ENCODE results near the gene CDC45.

- no peak for TF ChIP-seq RELA (CRISPR knock-in tag; IDR thresholded peaks at IDR 0.05)
- no peak for TF ChIP-seq TCF12 (IDR thresholded peaks at IDR 0.05)
- TF ChIP-seq TCF12 (CRISPR knock-in tag; IDR thresholded peaks at IDR 0.05), result no peak
- TF ChIP-seq CTCF (CRISPR knock-in tag; IDR thresholded peaks at IDR 0.05), result no peak
- TF ChIP-seq E2F1 (CRISPR knock-in tag; IDR thresholded peaks at IDR 0.05), result no peak
- no peak for TF ChIP-seq RAD21 (CRISPR knock-in tag; IDR thresholded peaks at IDR 0.05)
- no peak for TF ChIP-seq JUNB (CRISPR knock-in tag; IDR thresholded peaks at IDR 0.05; ENCODE audit: borderline replicate concordance)
- TF ChIP-seq RBFOX2 (IDR thresholded peaks at IDR 0.05; ENCODE audit: low read depth, low read length), result no peak
Measured at GRCh38 chr22:19503869-19504268, 24.1 kb downstream of the CDC45 start.

All from HepG2 (cell line).